Gastroesophageal sphincter (tissue), 3 donors: ENCODE results near the gene IFIT1B.

Experiments used
- CTCF ChIP-seq, 4 experiments: fragments of 200-600 bp in 2 of 4; fragments of 450-650 bp in 2 of 4; sonication (generic) in 1 of 4; IDR thresholded peaks; one replicate each; pipeline ENCODE4 v1.5.1; 2017 to 2019; ENCODE audit warnings: antibody characterized with exemption in 4 of 4, mild to moderate bottlenecking in 2 of 4, moderate library complexity in 2 of 4
- EP300 ChIP-seq: sonication (generic); formaldehyde crosslinking; IDR thresholded peaks from one replicate; pipeline ENCODE4 v1.6.1; 2017; ENCODE audit warnings: antibody characterized with exemption, mild to moderate bottlenecking
- POLR2A ChIP-seq, 2 donors: fragments of 450-650 bp; IDR thresholded peaks; one replicate each; pipeline ENCODE4 v1.6.1; 2017; ENCODE audit warnings: antibody characterized with exemption in 2 of 2, mild to moderate bottlenecking in 2 of 2, moderate library complexity in 1 of 2
- POLR2AphosphoS5 ChIP-seq: sonication (generic); formaldehyde crosslinking; IDR thresholded peaks from one replicate; pipeline ENCODE4 v1.6.1; 2017; ENCODE audit warnings: antibody characterized with exemption

- TF ChIP-seq CTCF (IDR thresholded peaks at IDR 0.05), result no peak
- TF ChIP-seq POLR2A (IDR thresholded peaks at IDR 0.05), result no peak
- TF ChIP-seq EP300, result no peak
- no peak for TF ChIP-seq POLR2AphosphoS5
Observed at GRCh38 chr10:89379103-89379502, 1.2 kb downstream of the IFIT1B start.
